ENCODE data around the gene PCSK6. TPM values are rescaled to one million over a fixed set of nuclear protein-coding genes. Genes with fewer than 3 reads are reported as not detected.
"Not testable (repeated sequence)": the region's sequence is repeated elsewhere in the genome, so short reads cannot be mapped to it uniquely, and the experiment has no call there.

The PCSK6 gene
- total RNA-seq, 1 donor: 6.6 TPM

GRCh38 chr15:101455291-101456025, 34.0 kb downstream of the PCSK6 start:
- no peak overlapping the region for H3K4me3 ChIP-seq (ENCODE audit: low read length)

GRCh38 chr15:101454781-101455180, 34.7 kb downstream of the PCSK6 start:
- H3K27me3 ChIP-seq (ENCODE audit: insufficient read depth, low read length): not testable (repeated sequence)

More at GRCh38 chr15:101455291-101456025, 34.0 kb downstream of the PCSK6 start:
- no peaks in the 10 kb centered on the region for H3K9me3 ChIP-seq (ENCODE audit: low read depth, low read length)
- H3K4me1 ChIP-seq (ENCODE audit: insufficient read depth, low read length): peaks cover 47% of the 10 kb centered on the region
- H3K27me3 ChIP-seq (ENCODE audit: insufficient read depth, low read length): no peaks in the 10 kb centered on the region

GRCh38 chr15:101454365-101454764, 35.1 kb downstream of the PCSK6 start:
- Histone ChIP-seq H3K27me3 (ENCODE audit: insufficient read depth, low read length) (no peaks in the 10 kb centered on the region), H3K4me3 (ENCODE audit: low read length) (no peak overlapping the region), H3K9me3 (ENCODE audit: low read depth, low read length) (no peaks in the 10 kb centered on the region), H3K4me1 (ENCODE audit: insufficient read depth, low read length) (peaks cover 47% of the 10 kb centered on the region)

More at GRCh38 chr15:101454781-101455180, 34.7 kb downstream of the PCSK6 start:
- H3K4me3 ChIP-seq (ENCODE audit: low read length); H3K9me3 ChIP-seq (ENCODE audit: low read depth, low read length): not testable (repeated sequence)
- peaks cover 47% of the 10 kb centered on the region for H3K4me1 ChIP-seq (ENCODE audit: insufficient read depth, low read length)

GRCh38 chr15:101453123-101454120, 36.1 kb downstream of the PCSK6 start:
- Histone ChIP-seq H3K9me3 (ENCODE audit: low read depth, low read length) (no peaks in the 10 kb centered on the region), H3K4me1 (ENCODE audit: insufficient read depth, low read length) (peaks cover 47% of the 10 kb centered on the region), H3K4me3 (ENCODE audit: low read length) (no peak overlapping the region), H3K27me3 (ENCODE audit: insufficient read depth, low read length) (no peaks in the 10 kb centered on the region)

- Histone ChIP-seq H3K4me3 (ENCODE audit: low read length) (no peak overlapping the region), H3K4me1 (ENCODE audit: insufficient read depth, low read length) (peaks cover 47% of the 10 kb centered on the region), H3K9me3 (ENCODE audit: low read depth, low read length) (no peaks in the 10 kb centered on the region), H3K27me3 (ENCODE audit: insufficient read depth, low read length) (no peaks in the 10 kb centered on the region)
Observed at GRCh38 chr15:101452572-101452971, 36.9 kb downstream of the PCSK6 start.

- no peak overlapping the region for H3K4me3 ChIP-seq (ENCODE audit: low read length)
- no peaks in the 10 kb centered on the region for H3K27me3 ChIP-seq (ENCODE audit: insufficient read depth, low read length)
- H3K9me3 ChIP-seq (ENCODE audit: low read depth, low read length): no peaks in the 10 kb centered on the region
- H3K4me1 ChIP-seq (ENCODE audit: insufficient read depth, low read length): peaks cover 48% of the 10 kb centered on the region
Observed at GRCh38 chr15:101451846-101452245, 37.7 kb downstream of the PCSK6 start.

- Histone ChIP-seq H3K4me3 (ENCODE audit: low read length) (no peak overlapping the region), H3K4me1 (ENCODE audit: insufficient read depth, low read length) (peaks cover 49% of the 10 kb centered on the region), H3K9me3 (ENCODE audit: low read depth, low read length) (no peaks in the 10 kb centered on the region), H3K27me3 (ENCODE audit: insufficient read depth, low read length) (no peaks in the 10 kb centered on the region)
Observed at GRCh38 chr15:101451266-101451799, 38.2 kb downstream of the PCSK6 start.

GRCh38 chr15:101450403-101451265, 38.9 kb downstream of the PCSK6 start:
- no peak overlapping the region for H3K4me3 ChIP-seq (ENCODE audit: low read length)
- H3K4me1 ChIP-seq (ENCODE audit: insufficient read depth, low read length): peaks cover 48% of the 10 kb centered on the region
- H3K9me3 ChIP-seq (ENCODE audit: low read depth, low read length): no peaks in the 10 kb centered on the region
- H3K27me3 ChIP-seq (ENCODE audit: insufficient read depth, low read length): no peaks in the 10 kb centered on the region

GRCh38 chr15:101449471-101450402, 39.8 kb downstream of the PCSK6 start:
- Histone ChIP-seq H3K4me1 (ENCODE audit: insufficient read depth, low read length) (peaks cover 45% of the 10 kb centered on the region), H3K9me3 (ENCODE audit: low read depth, low read length) (no peaks in the 10 kb centered on the region), H3K27me3 (ENCODE audit: insufficient read depth, low read length) (no peaks in the 10 kb centered on the region), H3K4me3 (ENCODE audit: low read length) (no peak overlapping the region)

GRCh38 chr15:101448336-101448735, 41.2 kb downstream of the PCSK6 start:
- H3K27me3 ChIP-seq (ENCODE audit: insufficient read depth, low read length): no peaks in the 10 kb centered on the region
- H3K9me3 ChIP-seq (ENCODE audit: low read depth, low read length): no peaks in the 10 kb centered on the region
- H3K4me1 ChIP-seq (ENCODE audit: insufficient read depth, low read length): peaks cover 39% of the 10 kb centered on the region
- H3K4me3 ChIP-seq (ENCODE audit: low read length): no peak overlapping the region

GRCh38 chr15:101447561-101448071, 41.9 kb downstream of the PCSK6 start:
- no peaks in the 10 kb centered on the region for H3K27me3 ChIP-seq (ENCODE audit: insufficient read depth, low read length)
- no peaks in the 10 kb centered on the region for H3K9me3 ChIP-seq (ENCODE audit: low read depth, low read length)
- no peak overlapping the region for H3K4me3 ChIP-seq (ENCODE audit: low read length)
- peaks cover 39% of the 10 kb centered on the region for H3K4me1 ChIP-seq (ENCODE audit: insufficient read depth, low read length)

- no peaks in the 10 kb centered on the region for H3K9me3 ChIP-seq (ENCODE audit: low read depth, low read length)
- no peak overlapping the region for H3K4me3 ChIP-seq (ENCODE audit: low read length)
Observed at GRCh38 chr15:101447168-101447533, 42.4 kb downstream of the PCSK6 start.

GRCh38 chr15:101446518-101447167, 42.9 kb downstream of the PCSK6 start:
- no peak overlapping the region for H3K4me3 ChIP-seq (ENCODE audit: low read length)
- peaks cover 34% of the 10 kb centered on the region for H3K4me1 ChIP-seq (ENCODE audit: insufficient read depth, low read length)
- no peaks in the 10 kb centered on the region for H3K27me3 ChIP-seq (ENCODE audit: insufficient read depth, low read length)

More at GRCh38 chr15:101447168-101447533, 42.4 kb downstream of the PCSK6 start:
- Histone ChIP-seq H3K27me3 (ENCODE audit: insufficient read depth, low read length) (no peaks in the 10 kb centered on the region), H3K4me1 (ENCODE audit: insufficient read depth, low read length) (peaks cover 34% of the 10 kb centered on the region)

More at GRCh38 chr15:101446518-101447167, 42.9 kb downstream of the PCSK6 start:
- H3K9me3 ChIP-seq (ENCODE audit: low read depth, low read length): no peaks in the 10 kb centered on the region

Measured in mononuclear cell (primary cell).